GM12874 (cell line): ENCODE measurements around the gene UBR4.

Source experiments
- TF ChIP-seq, protein P1 (sequence below): IDR thresholded peaks from 2 replicates; pipeline ENCODE4 v1.5.1; 2011; ENCODE audit warnings: low read depth, mild to moderate bottlenecking, control low read depth, low read length, moderate library complexity; ENCODE audit not compliant: insufficient read depth

Gene UBR4

DNA sequence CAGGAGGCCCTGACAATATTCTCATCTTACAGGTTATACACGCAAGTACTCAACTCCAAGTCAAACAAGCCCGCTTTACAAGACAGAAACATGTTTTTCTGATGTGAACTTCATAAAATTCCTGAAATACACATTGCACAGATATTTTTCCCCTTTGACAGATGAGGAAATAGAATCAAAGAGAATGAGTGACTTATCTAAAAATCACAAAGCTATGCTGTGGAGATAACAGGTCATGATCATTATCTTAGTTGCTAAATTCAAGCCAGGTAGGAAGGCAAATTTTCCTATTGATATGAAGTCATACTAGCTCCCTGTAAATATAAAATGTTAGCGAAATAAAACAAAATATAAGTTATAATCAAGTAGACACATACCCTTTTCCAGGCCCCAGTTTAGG lies 18.3 kb downstream of the UBR4 start:
- TF ChIP-seq, protein P1, sequence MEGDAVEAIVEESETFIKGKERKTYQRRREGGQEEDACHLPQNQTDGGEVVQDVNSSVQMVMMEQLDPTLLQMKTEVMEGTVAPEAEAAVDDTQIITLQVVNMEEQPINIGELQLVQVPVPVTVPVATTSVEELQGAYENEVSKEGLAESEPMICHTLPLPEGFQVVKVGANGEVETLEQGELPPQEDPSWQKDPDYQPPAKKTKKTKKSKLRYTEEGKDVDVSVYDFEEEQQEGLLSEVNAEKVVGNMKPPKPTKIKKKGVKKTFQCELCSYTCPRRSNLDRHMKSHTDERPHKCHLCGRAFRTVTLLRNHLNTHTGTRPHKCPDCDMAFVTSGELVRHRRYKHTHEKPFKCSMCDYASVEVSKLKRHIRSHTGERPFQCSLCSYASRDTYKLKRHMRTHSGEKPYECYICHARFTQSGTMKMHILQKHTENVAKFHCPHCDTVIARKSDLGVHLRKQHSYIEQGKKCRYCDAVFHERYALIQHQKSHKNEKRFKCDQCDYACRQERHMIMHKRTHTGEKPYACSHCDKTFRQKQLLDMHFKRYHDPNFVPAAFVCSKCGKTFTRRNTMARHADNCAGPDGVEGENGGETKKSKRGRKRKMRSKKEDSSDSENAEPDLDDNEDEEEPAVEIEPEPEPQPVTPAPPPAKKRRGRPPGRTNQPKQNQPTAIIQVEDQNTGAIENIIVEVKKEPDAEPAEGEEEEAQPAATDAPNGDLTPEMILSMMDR = no peak

DNA sequence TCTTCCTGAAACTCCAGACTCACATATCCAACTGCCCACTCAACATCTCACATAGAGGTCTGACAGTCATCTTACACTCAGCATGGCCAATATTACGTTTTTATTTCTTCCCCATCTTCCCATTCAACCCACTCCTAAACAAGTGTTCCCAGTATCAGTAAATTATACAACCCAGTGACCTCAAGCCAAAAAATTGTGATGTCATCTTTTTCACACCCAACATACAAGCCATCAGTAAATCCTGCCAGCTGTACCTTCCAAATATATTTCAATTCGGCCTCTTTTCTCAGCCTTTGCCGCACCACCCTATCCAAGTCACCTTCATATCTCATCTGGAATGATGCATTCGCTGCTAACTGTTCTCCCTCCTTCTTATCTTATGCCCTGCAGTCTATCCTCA lies 19.6 kb downstream of the UBR4 start:
- TF ChIP-seq, protein P1 = no peak

DNA sequence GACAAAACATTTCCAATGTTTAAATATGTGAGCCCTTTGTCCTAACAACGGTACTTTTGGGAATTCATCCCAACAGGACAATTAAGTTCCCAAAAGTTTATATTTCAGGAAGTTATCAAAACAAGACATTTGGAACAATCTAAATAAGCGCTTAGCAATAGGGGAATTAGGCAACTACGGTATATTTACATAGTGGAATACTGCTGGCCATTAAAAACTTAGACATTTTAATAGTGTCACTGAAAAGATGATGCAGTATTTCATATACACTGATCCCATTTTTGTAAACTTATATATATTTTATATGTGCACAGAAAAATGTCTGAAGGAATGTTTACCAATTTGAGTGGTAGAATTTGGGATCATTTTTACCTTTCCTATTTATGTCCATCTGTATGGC lies 20.8 kb downstream of the UBR4 start:
- TF ChIP-seq, protein P1 = no peak

DNA sequence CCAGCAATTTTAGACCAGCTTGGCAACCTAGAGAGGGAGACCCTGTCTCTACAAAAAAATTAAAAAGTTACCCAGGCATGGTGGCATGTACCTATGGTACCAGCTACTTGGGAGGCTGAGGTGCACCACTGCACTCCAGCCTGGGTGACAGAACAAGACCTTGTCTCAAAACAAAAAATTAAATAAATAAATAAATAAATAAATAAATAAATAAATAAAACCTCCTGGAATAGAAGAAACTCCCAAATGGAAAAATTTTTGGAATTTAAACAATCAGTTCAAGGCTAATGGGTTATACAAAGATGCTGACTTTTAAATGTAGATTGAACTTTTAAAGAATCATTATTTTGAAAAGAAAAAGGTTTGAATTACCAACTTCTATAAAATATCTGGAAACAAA lies 22.2 kb downstream of the UBR4 start:
- TF ChIP-seq, protein P1 = no peak

DNA sequence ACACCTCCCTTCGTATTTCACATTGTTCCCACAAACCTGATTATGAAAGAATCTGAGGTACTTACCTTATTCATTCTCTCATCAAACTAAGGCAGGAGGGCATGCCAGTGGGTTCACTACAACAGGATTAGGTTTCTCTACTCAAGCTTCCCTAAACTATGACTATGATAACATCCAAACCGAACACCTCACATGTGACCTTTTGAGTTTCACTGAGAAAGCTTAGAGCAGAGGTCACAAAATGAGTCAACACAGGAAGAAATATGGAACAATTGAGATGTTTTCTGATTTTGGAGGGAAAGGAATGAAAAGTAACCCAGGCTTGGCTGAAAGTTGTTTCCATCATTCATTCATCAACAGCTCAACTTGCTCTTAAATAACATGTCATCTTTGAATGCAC lies 24.1 kb downstream of the UBR4 start:
- TF ChIP-seq, protein P1 = no peak

DNA sequence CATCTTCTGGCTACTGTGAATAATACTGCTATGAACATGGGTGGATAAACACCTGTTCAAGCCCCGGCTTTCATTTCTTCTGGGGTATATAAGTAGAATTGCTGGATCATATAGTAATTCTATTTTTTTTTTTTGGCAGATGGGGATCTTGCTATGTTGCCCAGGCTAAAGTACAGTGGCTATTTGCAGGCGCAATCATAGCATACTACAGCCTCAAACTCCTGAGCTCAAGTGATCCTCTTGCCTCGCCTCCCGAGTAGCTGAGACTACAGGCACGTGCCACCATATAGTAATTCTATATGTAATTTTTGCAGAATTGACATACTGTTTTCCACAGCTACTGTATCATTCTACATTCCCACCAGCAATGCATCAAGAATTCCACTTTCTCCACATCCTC lies 27.8 kb downstream of the UBR4 start:
- TF ChIP-seq, protein P1 = no peak

DNA sequence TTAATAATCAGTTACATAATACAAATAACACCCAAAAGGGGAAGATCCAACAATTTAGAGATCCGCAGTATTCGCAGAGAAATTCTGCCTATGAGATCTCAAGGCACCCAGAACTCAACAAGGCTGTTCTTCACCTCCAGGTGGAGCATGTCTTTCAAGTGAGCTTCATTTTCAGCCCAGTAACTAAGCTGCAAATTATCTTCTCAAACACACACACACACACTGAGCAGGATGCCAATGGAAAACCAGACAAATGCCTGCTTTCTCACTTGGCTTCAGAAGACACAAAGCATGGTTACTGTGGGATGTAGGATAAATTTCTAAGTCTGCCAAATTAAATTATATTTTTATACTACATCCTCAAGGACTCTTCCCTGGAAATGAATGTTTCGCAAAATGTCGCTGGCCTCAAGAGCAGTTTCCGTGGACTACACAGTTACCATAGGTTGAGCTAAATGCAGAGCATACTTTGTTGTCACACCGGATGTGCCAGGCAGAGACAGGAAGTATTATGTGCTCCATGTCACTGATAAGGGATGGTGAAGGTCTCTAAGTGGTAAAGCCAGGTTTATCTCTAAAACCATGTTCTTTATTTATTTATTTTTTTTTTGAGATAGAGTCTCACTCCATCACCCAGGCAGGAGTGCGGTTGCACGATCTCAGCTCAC lies 30.3 kb downstream of the UBR4 start:
- TF ChIP-seq, protein P1 = no peak
